GM12878 (cell line): Measurements from ENCODE around the gene FIZ1. TPM values are rescaled to one million over a fixed set of nuclear protein-coding genes. Genes with fewer than 3 reads are reported as not detected.
"Not testable (repeated sequence)": the region's sequence is repeated elsewhere in the genome, so short reads cannot be mapped to it uniquely, and the experiment has no call there.

Experiments used
- ATAC-seq: fragments of 200-7000 bp; cut with Tn5 transposase; 3 replicates; pipeline ENCODE4 v1.9.1; 2020; ENCODE audit warnings: mild to moderate bottlenecking, moderate library complexity
- BruUV-seq: library from RNA; stranded (reverse); fragments of 400-500 nt; replicated peaks from 2 replicates; lab custom pipeline; 2021; lab: Mats Ljungman, UMichigan
- CTCF ChIA-PET: fragments of 300-600 bp; sonication (Branson Sonifier 250); formaldehyde crosslinking; extraction: SDS; loops from one replicate; lab custom pipeline; 2021; ENCODE audit warnings: inconsistent platforms; lab: Yijun Ruan, JAX
- POLR2A ChIA-PET: fragments of 350-600 bp; formaldehyde crosslinking; extraction: SDS; loops from one replicate; lab custom pipeline; 2021; ENCODE audit warnings: inconsistent platforms; lab: Charles Lee
- RAD21 ChIA-PET: fragments of 300-600 bp; sonication (Branson Sonifier 250); formaldehyde crosslinking; loops from one replicate; lab custom pipeline; 2023; ENCODE audit warnings: antibody characterized with exemption; ENCODE audit not compliant: unreplicated experiment; lab: Charles Lee
- SMC1A ChIA-PET: fragments of 300-600 bp; sonication (Branson Sonifier 250); formaldehyde crosslinking; loops from one replicate; lab custom pipeline; 2023; ENCODE audit not compliant: unreplicated experiment, uncharacterized antibody; lab: Charles Lee
- DNase-seq: peaks from one replicate; pipeline ENCODE4 v3.0.0-alpha.2; 2011; ENCODE audit warnings: low read depth, low spot score
- FAIRE-seq: peaks from 3 replicates; lab custom pipeline; 2011; peaks lifted over from hg19 to GRCh38; lab: Jason Lieb, UNC
- H2AFZ ChIP-seq: 2 replicates; pipeline ENCODE4 v1.6.0; 2011; ENCODE audit warnings: low read depth, low read length, control low read depth; ENCODE audit not compliant: control insufficient read depth
- H3K27ac ChIP-seq: 2 replicates; pipeline ENCODE4 v1.5.1; 2011; ENCODE audit warnings: control low read depth; ENCODE audit not compliant: control insufficient read depth, insufficient read depth
- H3K27me3 ChIP-seq, 2 experiments: replicated peaks in 1 of 2; 2 replicates each; pipeline versions ENCODE4 v1.6.0 to v1.6.1; 2011; ENCODE audit warnings: low read length in 1 of 2; ENCODE audit not compliant: control insufficient read depth in 2 of 2, insufficient read depth in 2 of 2
- H3K36me3 ChIP-seq, 2 experiments: 2 replicates each; pipeline ENCODE4 v1.5.1; 2011; ENCODE audit warnings: low read length in 1 of 2; ENCODE audit not compliant: control insufficient read depth in 2 of 2, insufficient read depth in 2 of 2
- H3K4me1 ChIP-seq: 2 replicates; pipeline ENCODE4 v1.6.1; 2011; ENCODE audit warnings: mild to moderate bottlenecking, low read length, moderate library complexity, mixed read lengths; ENCODE audit not compliant: control insufficient read depth, insufficient read depth
- H3K4me2 ChIP-seq: 2 replicates; pipeline ENCODE4 v1.6.0; 2011; ENCODE audit warnings: control low read depth; ENCODE audit not compliant: control insufficient read depth, insufficient read depth
- H3K4me3 ChIP-seq: fragments of 200-600 bp; sonication (generic); 2 replicates; pipeline ENCODE4 v1.5.1; 2016
- H3K79me2 ChIP-seq: 2 replicates; pipeline ENCODE4 v1.6.0; 2011; ENCODE audit warnings: low read length; ENCODE audit not compliant: control insufficient read depth, insufficient read depth
- H3K9ac ChIP-seq: 2 replicates; pipeline ENCODE4 v1.8.0; 2011; ENCODE audit warnings: low read length, control low read depth, mixed read lengths; ENCODE audit not compliant: control insufficient read depth, insufficient read depth
- H3K9me3 ChIP-seq: replicated peaks from 3 replicates; pipeline ENCODE4 v1.5.1; 2011; ENCODE audit warnings: mild to moderate bottlenecking, low read length; ENCODE audit not compliant: control insufficient read depth, insufficient read depth
- H4K20me1 ChIP-seq: 2 replicates; pipeline ENCODE4 v1.6.0; 2011; ENCODE audit not compliant: control insufficient read depth, insufficient read depth
- EED ChIP-seq: sonication (generic); IDR thresholded peaks from 2 replicates; pipeline ENCODE4 v1.6.1; 2016; ENCODE audit warnings: antibody characterized with exemption, low read depth
- HDAC2 ChIP-seq: fragments of 200-600 bp; sonication (generic); IDR thresholded peaks from 2 replicates; pipeline ENCODE4 v1.6.1; 2017
- POLR2AphosphoS2 ChIP-seq: IDR thresholded peaks from 2 replicates; pipeline ENCODE4 v1.6.1; 2011; ENCODE audit warnings: low read depth, mild to moderate bottlenecking, low read length, improper control_type of control experiment, moderate library complexity
- YBX1 ChIP-seq: fragments of 450-650 bp; IDR thresholded peaks from 2 replicates; pipeline ENCODE4 v1.6.1; 2016; ENCODE audit warnings: antibody characterized with exemption
- WGBS: methylation state at CpG from one replicate; pipeline ENCODE4 v1.1.6; 2016; ENCODE audit warnings: low lambda C conversion rate; ENCODE audit not compliant: insufficient replicate concordance, insufficient coverage; ENCODE audit errors: missing lambda C conversion rate; 5-methylcytosine and 5-hydroxymethylcytosine counted together
- in situ Hi-C: fragments of 300-500 bp; cut with MboI; formaldehyde crosslinking; loops from 9 replicates; pipeline ENCODE4 v1.14.3; 2018; ENCODE audit warnings: mixed read lengths
- intact Hi-C: fragments of 100-400 bp; cut with micrococcal nuclease; formaldehyde crosslinking; loops from one replicate; pipeline ENCODE4 v1.14.2; 2022; ENCODE audit not compliant: unreplicated experiment
- polyA plus RNA-seq, 11 experiments: library from polyadenylated mRNA; depleted of rRNA in 4 of 11; unstranded in 6 of 11; stranded (reverse) in 5 of 11; fragments of >200 nt; fragmentation: Nextera tagmentation in 4 of 11; fragmentation: Illumina TruSeq in 1 of 11; extraction: Ambion mirVana in 4 of 11; extraction: Trizol in 1 of 11; gene quantifications; 1 replicate in 1 of 11; 2 replicates in 10 of 11; pipeline versions ENCODE4 v1.2.1 to v1.2.3, GENCODE V29; 2011 to 2016; ENCODE audit warnings: inconsistent platforms in 2 of 11, missing spikeins in 2 of 11, low read depth in 1 of 11
- total RNA-seq, 4 experiments: library from RNA; depleted of rRNA in 3 of 4; stranded (reverse); fragments of >200 nt in 3 of 4; fragmentation: Illumina TruSeq in 1 of 4; extraction: Trizol in 1 of 4; gene quantifications; 2 replicates each; pipeline versions ENCODE4 v1.2.1 to v1.2.3, GENCODE V29; 2013 to 2021

Gene FIZ1
- total and polyA plus RNA-seq, 10 of the 15 experiments (the other 5 are each of a cell fraction or from before 2014, with no cell fraction given), result 0.60 to 16.8 (median 4.2) TPM

DNA sequence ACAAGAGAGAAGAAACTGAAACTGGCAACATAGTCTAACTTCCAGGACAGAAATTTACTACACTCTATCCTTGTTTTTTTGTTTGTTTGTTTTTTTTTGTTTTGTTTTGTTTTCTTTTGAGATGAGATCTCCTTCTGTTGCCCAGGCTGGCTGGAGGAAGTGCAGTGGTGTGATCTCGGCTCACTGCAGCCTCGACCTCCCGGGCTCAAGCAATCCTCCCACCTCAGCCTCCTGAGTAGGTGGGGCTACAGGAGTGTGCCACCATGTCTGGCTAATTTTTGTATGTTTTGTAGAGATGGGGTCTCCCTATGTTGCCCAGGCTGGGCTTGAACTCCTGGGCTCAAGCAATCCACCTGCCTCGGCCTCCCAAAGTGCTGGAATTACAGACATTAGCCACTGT lies 17.0 kb downstream of the FIZ1 start:
- ATAC-seq, FAIRE-seq, POLR2A ChIA-PET, intact Hi-C loops, H3K27ac ChIP-seq, H3K4me3 ChIP-seq, RAD21 ChIA-PET, H3K27me3 ChIP-seq, H3K4me1 ChIP-seq, DNase-seq, H3K9me3 ChIP-seq, SMC1A ChIA-PET, H3K9ac ChIP-seq, H3K36me3 ChIP-seq, H4K20me1 ChIP-seq, in situ Hi-C loops, H3K4me2 ChIP-seq, BruUV-seq, H2AFZ ChIP-seq: not testable (repeated sequence)
- CTCF ChIA-PET, result interaction anchor here (1.9 kb wide), 1 partner anchor 49 kb away, joined by 5 read pairs; no protein-coding TSS in a partner anchor
- peaks cover 11% of the 10 kb centered on the region for H3K79me2 ChIP-seq
- 47% methylated on average over 4 of the region's 4 CpGs for WGBS

DNA sequence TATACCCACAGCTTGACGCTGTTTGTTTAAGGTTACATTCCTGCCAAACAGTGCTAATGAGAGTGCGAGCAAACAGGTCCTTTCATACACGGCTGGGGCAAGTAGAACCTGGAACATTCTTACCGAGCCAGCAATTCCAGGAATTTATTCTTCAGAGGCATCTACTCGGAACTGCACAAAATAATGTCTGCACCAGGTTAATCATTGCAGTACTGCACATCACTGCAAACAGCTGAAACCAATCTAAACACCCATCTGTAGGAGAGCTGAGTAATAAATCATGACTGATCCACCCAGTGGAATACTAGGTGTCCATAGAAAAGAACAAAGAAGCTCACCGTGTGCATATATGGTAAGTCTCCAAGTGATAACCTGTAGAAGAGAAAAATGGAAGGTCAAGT lies 17.5 kb downstream of the FIZ1 start:
- SMC1A ChIA-PET, result no interaction called here
- in situ Hi-C loops, result no loop called here
- POLR2A ChIA-PET, result interaction anchor here (0.5 to 1.5 kb wide), 4 partner anchors 17 to 52 kb away, joined by 3 to 5 read pairs (median 4); partner anchors contain the start of gene FIZ1
- WGBS, result 62% methylated on average over 5 of the region's 6 CpGs
- BruUV-seq, result no TSS peak
- Histone ChIP-seq H4K20me1 (no peaks in the 10 kb centered on the region), H3K9me3 (no peaks in the 10 kb centered on the region), H3K4me1 (peaks cover 4% of the 10 kb centered on the region), H3K4me3 (no peak overlapping the region), H3K4me2 (peak overlapping the region; percentile 56; the same call in 1 of the 2 replicates), H3K27me3 (no peaks in the 10 kb centered on the region), H3K9ac (no peak overlapping the region), H3K27ac (no peak overlapping the region), H3K36me3 (peaks cover 0 to 3% of the 10 kb centered on the region in 2 experiments; a peak in 1 of 4 replicates)
- DNase-seq (no peak), ATAC-seq (no peak), FAIRE-seq (peak; percentile 18)
- intact Hi-C loops, result no loop called here
- RAD21 ChIA-PET, result interaction anchor here (1.3 kb wide), 1 partner anchor 18 kb away, joined by 4 read pairs; the partner anchor contains the start of gene FIZ1
- CTCF ChIA-PET, result interaction anchor here (1.1 to 2.3 kb wide), 3 partner anchors 24 to 73 kb away, joined by 3 to 5 read pairs (median 5); partner anchors contain the start of gene ZNF865
- TF ChIP-seq EED (no peak), HDAC2 (no peak), YBX1 (no peak), POLR2AphosphoS2 (no peak)
- TF ChIP-seq, all 136 proteins: peak for 0
- Histone ChIP-seq H3K79me2 (peaks cover 11% of the 10 kb centered on the region), H2AFZ (no peak overlapping the region)
